OCI-LY3 (cell line): ENCODE measurements around the gene PPIL1.

Experiments used
- CTCF ChIP-seq: fragments of 200-600, 300-600 bp; sonication (generic); IDR thresholded peaks from 2 replicates; pipeline ENCODE4 v1.5.1; 2014; ENCODE audit warnings: antibody characterized with exemption, low read length, low read depth
- EZH2phosphoT487 ChIP-seq: fragments of 200-600 bp; shearing (Covaris generic); IDR thresholded peaks from 2 replicates; pipeline ENCODE4 v1.6.1; 2018; ENCODE audit warnings: antibody characterized with exemption, mixed run types, low read depth

- TF ChIP-seq CTCF (no peak), EZH2phosphoT487 (no peak)
These were observed 52.8 kb downstream of the PPIL1 start for GRCh38 chr6:36821581-36822335.
